AML-193 (cell line): ENCODE data around the gene PPP1R12B.
"Not testable (repeated sequence)": the region's sequence is repeated elsewhere in the genome, so short reads cannot be mapped to it uniquely, and the experiment has no call there.

Experiments used
- DNase-seq, 2 experiments: peaks; one replicate each; lab custom pipeline; 2025; lab: John Stamatoyannopoulos, UW

Gene PPP1R12B

GRCh38 chr1:202630541-202630940, 282.0 kb downstream of the PPP1R12B start:
- DNase-seq = no peak

GRCh38 chr1:202631076-202631923, 282.8 kb downstream of the PPP1R12B start:
- no peak for DNase-seq

GRCh38 chr1:202632241-202632640, 283.7 kb downstream of the PPP1R12B start:
- no peak for DNase-seq

GRCh38 chr1:202636171-202636570, 287.7 kb downstream of the PPP1R12B start:
- not testable (repeated sequence) for DNase-seq

- not testable (repeated sequence) for DNase-seq
These were observed 289.0 kb downstream of the PPP1R12B start for GRCh38 chr1:202637321-202638018.

GRCh38 chr1:202638019-202638700, 289.7 kb downstream of the PPP1R12B start:
- DNase-seq = no peak

- not testable (repeated sequence) for DNase-seq
These were observed 290.3 kb downstream of the PPP1R12B start for GRCh38 chr1:202638701-202639305.

- DNase-seq = no peak
These were observed 291.0 kb downstream of the PPP1R12B start for GRCh38 chr1:202639500-202639899.

GRCh38 chr1:202642212-202642611, 293.7 kb downstream of the PPP1R12B start:
- no peak for DNase-seq
